DOHH2 (cell line): ENCODE results near the gene MRTFA.
A peak's percentile ranks its signal among the peaks of the same experiment; 100 is the strongest.

Experiments
- H3F3A ChIP-seq: fragments of 200-600 bp; sonication (generic), shearing (Covaris generic); 2 replicates; pipeline ENCODE4 v1.6.0; 2016; ENCODE audit warnings: antibody characterized with exemption, mild to moderate bottlenecking; ENCODE audit not compliant: control insufficient read depth, insufficient read depth
- H3K27ac ChIP-seq: fragments of 200-600 bp; sonication (generic); 2 replicates; pipeline ENCODE4 v1.5.1; 2014; ENCODE audit warnings: low read depth, mild to moderate bottlenecking, low read length, moderate library complexity
- H3K27me3 ChIP-seq: fragments of 200-600 bp; sonication (generic); 2 replicates; pipeline ENCODE4 v1.6.1; 2014; ENCODE audit warnings: mild to moderate bottlenecking, low read length, mixed read lengths; ENCODE audit not compliant: control insufficient read depth
- H3K36me3 ChIP-seq: fragments of 200-600 bp; sonication (generic); 2 replicates; pipeline ENCODE4 v1.6.1; 2014; ENCODE audit warnings: mild to moderate bottlenecking, low read length, moderate library complexity, mixed read lengths; ENCODE audit not compliant: control insufficient read depth
- H3K4me1 ChIP-seq: fragments of 200-600 bp; sonication (generic); 2 replicates; pipeline ENCODE4 v1.6.1; 2014; ENCODE audit warnings: mild to moderate bottlenecking, low read length, mixed read lengths; ENCODE audit not compliant: control insufficient read depth
- H3K4me2 ChIP-seq: fragments of 200-600 bp; sonication (generic); 2 replicates; pipeline ENCODE4 v1.6.0; 2014; ENCODE audit warnings: mild to moderate bottlenecking, low read length, moderate library complexity
- H3K4me3 ChIP-seq: fragments of 200-600 bp; sonication (generic); 2 replicates; pipeline ENCODE4 v1.5.1; 2014; ENCODE audit warnings: mild to moderate bottlenecking, low read length, mixed read lengths
- H3K79me2 ChIP-seq: fragments of 200-600 bp; sonication (generic); 2 replicates; pipeline ENCODE4 v1.6.1; 2014; ENCODE audit warnings: mild to moderate bottlenecking, low read length, mixed read lengths; ENCODE audit not compliant: control insufficient read depth
- H3K9me2 ChIP-seq: fragments of 200-600 bp; sonication (generic); replicated peaks from 2 replicates; pipeline ENCODE4 v1.6.1; 2014; ENCODE audit warnings: mild to moderate bottlenecking, low read length, mixed read lengths; ENCODE audit not compliant: control insufficient read depth
- H3K9me3 ChIP-seq: fragments of 200-600 bp; sonication (generic); 2 replicates; pipeline ENCODE4 v1.6.1; 2014; ENCODE audit warnings: antibody characterized with exemption, low read length, mixed read lengths; ENCODE audit not compliant: control insufficient read depth, insufficient read depth
- H4K20me1 ChIP-seq: fragments of 200-600 bp; sonication (generic); 2 replicates; pipeline ENCODE4 v1.6.0; 2014; ENCODE audit warnings: low read depth, mild to moderate bottlenecking, antibody characterized with exemption, low read length, moderate library complexity; ENCODE audit not compliant: control insufficient read depth, insufficient read depth
- EZH2phosphoT487 ChIP-seq: fragments of 200-600 bp; sonication (generic); IDR thresholded peaks from 2 replicates; pipeline ENCODE4 v1.6.1; 2017; ENCODE audit warnings: borderline replicate concordance, mild to moderate bottlenecking, antibody characterized with exemption, low read length, moderate library complexity, mixed read lengths
- TF ChIP-seq, protein P1 (sequence below): fragments of 200-600 bp; sonication (generic); IDR thresholded peaks from one replicate; pipeline ENCODE4 v1.5.1; 2014; ENCODE audit warnings: antibody characterized with exemption, mild to moderate bottlenecking, low read depth, low read length; ENCODE audit not compliant: poor library complexity, severe bottlenecking

MRTFA gene

DNA sequence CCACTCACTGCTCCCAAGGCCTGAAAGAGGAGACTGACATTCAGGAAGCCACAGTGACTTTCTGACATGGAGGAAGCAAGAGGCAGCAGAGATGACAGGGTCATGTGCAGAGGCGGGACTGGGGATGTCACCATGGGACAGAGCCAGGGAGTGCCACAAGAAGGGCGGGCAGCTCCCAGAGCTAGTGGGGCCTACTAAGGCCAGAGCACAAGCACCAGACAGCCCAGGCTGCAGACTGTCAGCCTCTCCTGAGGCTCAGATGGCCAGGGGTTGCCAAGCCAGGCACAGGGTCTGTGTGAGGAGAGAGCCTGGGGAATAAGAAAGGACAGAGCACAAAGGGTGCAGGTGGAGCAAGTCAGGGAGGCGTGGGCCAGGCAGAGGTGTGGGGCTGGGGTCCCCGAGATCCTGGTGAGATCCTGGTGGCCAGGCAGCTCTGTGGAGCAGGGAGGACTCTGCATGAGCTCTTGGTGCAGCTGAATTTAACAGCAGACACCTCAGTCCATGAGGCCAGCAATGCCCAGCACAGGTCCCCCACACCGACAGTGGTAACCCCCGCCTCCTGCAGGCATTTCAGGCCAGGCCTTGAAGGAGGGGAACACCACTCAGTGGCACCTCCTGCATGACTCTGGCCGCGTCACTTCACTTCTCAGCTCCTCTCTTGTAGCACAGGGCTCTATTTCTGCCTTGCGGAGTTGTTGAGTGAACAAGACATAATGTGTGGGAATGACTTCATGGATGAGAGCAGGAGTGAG, 213.8 kb downstream of the MRTFA start:
- H3K4me1 ChIP-seq, result peaks cover 56% of the 10 kb centered on the region
- H3K4me3 ChIP-seq, result no peak overlapping the region
- peak overlapping the region; percentile 19 for H3K27ac ChIP-seq
- H3K36me3 ChIP-seq, result peaks cover 96% of the 10 kb centered on the region
- TF ChIP-seq, protein P1, sequence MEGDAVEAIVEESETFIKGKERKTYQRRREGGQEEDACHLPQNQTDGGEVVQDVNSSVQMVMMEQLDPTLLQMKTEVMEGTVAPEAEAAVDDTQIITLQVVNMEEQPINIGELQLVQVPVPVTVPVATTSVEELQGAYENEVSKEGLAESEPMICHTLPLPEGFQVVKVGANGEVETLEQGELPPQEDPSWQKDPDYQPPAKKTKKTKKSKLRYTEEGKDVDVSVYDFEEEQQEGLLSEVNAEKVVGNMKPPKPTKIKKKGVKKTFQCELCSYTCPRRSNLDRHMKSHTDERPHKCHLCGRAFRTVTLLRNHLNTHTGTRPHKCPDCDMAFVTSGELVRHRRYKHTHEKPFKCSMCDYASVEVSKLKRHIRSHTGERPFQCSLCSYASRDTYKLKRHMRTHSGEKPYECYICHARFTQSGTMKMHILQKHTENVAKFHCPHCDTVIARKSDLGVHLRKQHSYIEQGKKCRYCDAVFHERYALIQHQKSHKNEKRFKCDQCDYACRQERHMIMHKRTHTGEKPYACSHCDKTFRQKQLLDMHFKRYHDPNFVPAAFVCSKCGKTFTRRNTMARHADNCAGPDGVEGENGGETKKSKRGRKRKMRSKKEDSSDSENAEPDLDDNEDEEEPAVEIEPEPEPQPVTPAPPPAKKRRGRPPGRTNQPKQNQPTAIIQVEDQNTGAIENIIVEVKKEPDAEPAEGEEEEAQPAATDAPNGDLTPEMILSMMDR, result no peak
- no peak for TF ChIP-seq EZH2phosphoT487
- peaks cover 13% of the 10 kb centered on the region for H3K79me2 ChIP-seq
- H3K9me3 ChIP-seq, result no peaks in the 10 kb centered on the region
- no peaks in the 10 kb centered on the region; the same call in 1 of the 2 replicates for H3F3A ChIP-seq
- H4K20me1 ChIP-seq, result no peaks in the 10 kb centered on the region
- H3K9me2 ChIP-seq, result no peaks in the 10 kb centered on the region
- no peaks in the 10 kb centered on the region for H3K27me3 ChIP-seq
- H3K4me2 ChIP-seq, result no peak overlapping the region

- no peaks in the 10 kb centered on the region for H3K27me3 ChIP-seq
- no peaks in the 10 kb centered on the region for H3K9me2 ChIP-seq
- H3K4me2 ChIP-seq, result no peak overlapping the region
- no peaks in the 10 kb centered on the region for H4K20me1 ChIP-seq
- H3K9me3 ChIP-seq, result no peaks in the 10 kb centered on the region
- no peak overlapping the region for H3K4me3 ChIP-seq
- TF ChIP-seq, protein P1, result no peak
- no peak for TF ChIP-seq EZH2phosphoT487
- peaks cover 96% of the 10 kb centered on the region for H3K36me3 ChIP-seq
- peak overlapping the region; percentile 19 for H3K27ac ChIP-seq
- peaks cover 64% of the 10 kb centered on the region for H3K4me1 ChIP-seq
- H3F3A ChIP-seq, result no peaks in the 10 kb centered on the region; the same call in 1 of the 2 replicates
- peaks cover 13% of the 10 kb centered on the region for H3K79me2 ChIP-seq
Observed at GRCh38 chr22:40421941-40422340, 214.6 kb downstream of the MRTFA start.

GRCh38 chr22:40421082-40421350, 215.5 kb downstream of the MRTFA start:
- H3K27me3 ChIP-seq, result no peaks in the 10 kb centered on the region
- 0 out of 2 replicates have a peak overlapping the region, but pooled peaks have one; percentile 19 for H3K27ac ChIP-seq
- no peaks in the 10 kb centered on the region for H3K9me3 ChIP-seq
- no peak overlapping the region for H3K4me3 ChIP-seq
- H3K9me2 ChIP-seq, result no peaks in the 10 kb centered on the region
- peaks cover 6% of the 10 kb centered on the region for H3F3A ChIP-seq
- TF ChIP-seq EZH2phosphoT487, result no peak
- TF ChIP-seq, protein P1, result no peak
- no peak overlapping the region for H3K4me2 ChIP-seq
- H3K36me3 ChIP-seq, result peaks cover 96% of the 10 kb centered on the region
- peaks cover 14% of the 10 kb centered on the region for H3K79me2 ChIP-seq
- H3K4me1 ChIP-seq, result peaks cover 74% of the 10 kb centered on the region
- no peaks in the 10 kb centered on the region for H4K20me1 ChIP-seq
